AML-193 (cell line): ENCODE data around the gene CSF1.
"Not testable (repeated sequence)": the region's sequence is repeated elsewhere in the genome, so short reads cannot be mapped to it uniquely, and the experiment has no call there.

Experiments
- DNase-seq, 2 experiments: peaks; one replicate each; lab custom pipeline; 2025; lab: John Stamatoyannopoulos, UW

The CSF1 gene, protein sequence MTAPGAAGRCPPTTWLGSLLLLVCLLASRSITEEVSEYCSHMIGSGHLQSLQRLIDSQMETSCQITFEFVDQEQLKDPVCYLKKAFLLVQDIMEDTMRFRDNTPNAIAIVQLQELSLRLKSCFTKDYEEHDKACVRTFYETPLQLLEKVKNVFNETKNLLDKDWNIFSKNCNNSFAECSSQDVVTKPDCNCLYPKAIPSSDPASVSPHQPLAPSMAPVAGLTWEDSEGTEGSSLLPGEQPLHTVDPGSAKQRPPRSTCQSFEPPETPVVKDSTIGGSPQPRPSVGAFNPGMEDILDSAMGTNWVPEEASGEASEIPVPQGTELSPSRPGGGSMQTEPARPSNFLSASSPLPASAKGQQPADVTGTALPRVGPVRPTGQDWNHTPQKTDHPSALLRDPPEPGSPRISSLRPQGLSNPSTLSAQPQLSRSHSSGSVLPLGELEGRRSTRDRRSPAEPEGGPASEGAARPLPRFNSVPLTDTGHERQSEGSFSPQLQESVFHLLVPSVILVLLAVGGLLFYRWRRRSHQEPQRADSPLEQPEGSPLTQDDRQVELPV

DNA sequence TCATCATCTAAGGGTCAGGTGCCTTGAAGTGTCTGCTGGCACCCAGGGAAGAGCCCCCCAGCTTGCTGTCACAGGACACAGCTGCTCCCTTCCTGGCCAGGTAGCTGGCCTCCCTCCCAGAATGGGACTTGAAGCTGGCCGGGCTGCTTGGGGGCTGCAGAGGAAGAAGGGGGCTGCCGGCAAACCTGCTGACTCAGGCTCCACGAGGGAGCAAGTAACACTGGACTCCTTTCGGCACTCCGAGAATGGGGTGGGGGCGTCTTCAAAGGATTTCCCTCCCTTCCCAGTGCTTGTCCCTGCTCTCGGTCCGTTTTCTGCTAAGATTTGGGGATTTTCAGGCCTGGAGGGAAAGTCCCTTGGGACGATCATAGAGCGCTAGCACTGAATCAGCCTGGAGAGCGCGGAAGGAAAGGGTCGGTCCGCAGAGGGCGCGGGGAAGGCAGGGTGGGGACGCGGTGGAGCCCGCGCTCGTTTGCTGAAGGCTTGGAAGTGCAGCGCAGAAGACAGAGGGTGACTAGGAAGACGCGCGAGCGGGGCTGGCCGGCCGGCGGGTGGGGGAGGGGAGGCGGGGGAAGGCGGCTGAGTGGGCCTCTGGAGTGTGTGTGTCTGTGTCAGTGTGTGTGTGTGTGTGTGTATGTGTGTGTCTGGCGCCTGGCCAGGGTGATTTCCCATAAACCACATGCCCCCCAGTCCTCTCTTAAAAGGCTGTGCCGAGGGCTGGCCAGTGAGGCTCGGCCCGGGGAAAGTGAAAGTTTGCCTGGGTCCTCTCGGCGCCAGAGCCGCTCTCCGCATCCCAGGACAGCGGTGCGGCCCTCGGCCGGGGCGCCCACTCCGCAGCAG is at the start of gene CSF1:
Gene CSF1, plus strand, starts transcription at position 727 of the 840 bp plus-strand sequence. CDS start 175 bp downstream, outside the sequence.
- no peak for DNase-seq

DNA sequence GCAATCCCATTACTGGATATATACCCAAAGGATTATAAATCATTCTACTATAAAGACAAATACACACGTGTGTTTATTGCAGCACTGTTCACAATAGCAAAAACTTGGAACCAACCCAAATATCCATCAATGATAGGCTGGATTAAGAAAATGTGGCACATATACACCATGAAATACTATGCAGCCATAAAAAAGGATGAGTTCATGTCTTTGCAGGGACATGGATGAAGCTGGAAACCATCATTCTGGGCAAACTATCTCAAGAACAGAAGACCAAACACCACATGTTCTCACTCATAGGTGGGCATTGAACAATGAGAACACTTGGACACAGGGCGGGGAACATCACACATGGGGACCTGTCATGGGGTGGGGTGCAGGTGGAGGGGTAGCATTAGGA is 49.0 kb upstream of the CSF1 start:
- not testable (repeated sequence) for DNase-seq

DNA sequence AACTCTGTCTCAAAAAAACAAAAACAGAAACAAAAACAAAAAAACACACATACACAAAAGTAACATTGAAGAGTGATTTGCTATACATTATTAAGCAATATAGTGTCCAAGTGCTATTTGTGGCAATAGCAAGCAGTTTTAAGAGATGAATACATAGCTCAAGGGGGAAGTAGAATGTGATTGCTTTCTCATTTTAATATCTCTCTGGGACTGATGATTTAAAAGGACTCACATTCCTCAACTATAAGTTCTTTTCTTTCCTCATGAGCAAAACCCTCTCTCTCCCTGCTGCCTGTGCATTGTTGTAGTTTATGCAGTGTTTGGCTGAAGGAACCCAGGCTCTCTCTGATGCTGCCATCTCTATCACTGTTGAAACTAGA is 47.0 kb upstream of the CSF1 start:
- DNase-seq: no peak

DNA sequence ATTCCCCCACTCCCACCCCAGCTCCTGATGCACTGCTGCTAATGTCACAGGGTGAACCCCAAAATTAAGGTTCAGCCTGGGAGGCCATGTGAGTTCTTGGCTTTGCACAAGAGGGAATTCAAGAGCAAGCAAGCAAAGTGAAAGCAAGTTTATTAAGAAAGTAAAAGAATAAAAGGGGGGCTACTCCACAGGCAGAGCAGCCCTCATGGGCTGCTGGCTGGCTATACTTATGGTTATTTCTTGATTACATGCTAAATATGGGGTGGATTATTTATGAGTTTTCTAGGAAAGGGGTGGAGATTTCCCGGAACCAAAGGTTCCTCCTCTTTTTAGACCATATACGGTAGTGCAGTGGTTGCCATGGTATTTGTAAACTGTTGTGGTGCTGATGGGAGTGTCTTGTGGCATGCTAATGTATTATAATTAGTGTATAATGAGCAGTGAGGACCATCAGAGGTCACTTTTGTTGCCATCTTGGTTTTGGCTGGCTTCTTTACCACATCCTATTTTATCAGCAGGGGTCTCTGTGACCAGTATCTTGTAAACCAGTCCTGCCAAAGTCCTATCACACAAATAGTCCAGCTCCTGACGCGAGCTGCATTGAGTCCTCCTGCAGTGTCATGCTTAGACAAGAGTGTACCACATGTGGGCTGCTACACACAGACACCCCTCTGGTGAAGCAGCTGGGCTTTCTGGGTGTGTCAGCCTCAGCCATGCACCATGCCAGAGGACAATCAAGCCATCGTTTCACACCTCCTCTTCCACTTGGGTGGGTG is 46.4 kb upstream of the CSF1 start:
- no peak for DNase-seq

DNA sequence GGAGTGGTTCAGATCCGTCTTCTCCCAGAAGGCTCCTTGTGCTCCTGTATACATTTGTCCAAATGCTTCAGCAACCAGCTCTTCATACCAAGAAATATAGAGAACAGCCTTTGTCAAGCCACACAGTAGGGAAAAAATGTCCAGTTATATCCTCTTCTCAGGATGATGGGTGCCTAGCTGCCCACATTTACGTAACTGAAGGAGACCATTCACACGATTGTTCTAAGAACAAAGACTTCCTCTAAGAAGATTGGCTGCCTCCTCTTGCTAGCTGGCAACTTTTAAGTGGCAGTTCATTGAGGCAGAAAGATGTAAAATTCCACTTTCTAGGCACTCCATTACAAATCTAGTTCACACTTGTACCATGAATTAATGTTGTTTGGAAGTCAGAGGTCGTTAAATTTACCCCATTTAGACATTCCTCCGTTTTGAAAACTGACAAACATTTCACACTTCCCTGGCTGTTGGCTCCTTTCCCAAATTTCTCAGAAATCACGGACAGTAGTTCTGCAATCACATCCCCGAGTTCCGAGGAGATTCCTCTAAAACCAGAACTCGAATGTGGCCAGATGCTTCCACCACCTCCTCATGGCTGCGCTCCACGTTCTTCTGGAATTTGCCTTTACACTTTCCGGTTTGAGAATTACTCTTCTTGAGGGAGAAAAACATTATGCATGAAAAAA is 45.6 kb upstream of the CSF1 start:
- DNase-seq: no peak

DNA sequence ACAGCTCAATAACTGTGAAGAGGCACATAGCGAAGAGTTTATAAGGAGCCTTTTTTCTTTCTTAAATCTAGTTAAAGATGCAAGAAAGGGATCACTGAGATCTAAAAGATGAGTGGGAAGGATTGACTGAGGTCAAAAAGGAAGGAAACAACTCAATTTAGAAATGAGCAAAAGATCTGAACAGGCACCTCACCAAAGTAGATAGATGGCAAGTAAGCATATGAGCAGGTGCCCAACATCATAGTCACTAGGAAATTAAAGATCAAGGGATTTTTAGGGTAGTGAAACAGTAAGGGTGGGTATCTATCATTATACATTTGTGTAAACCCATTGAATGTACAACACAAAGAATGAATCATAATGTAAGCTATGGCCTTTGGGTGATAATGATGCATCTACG is 44.6 kb upstream of the CSF1 start:
- DNase-seq: no peak

DNA sequence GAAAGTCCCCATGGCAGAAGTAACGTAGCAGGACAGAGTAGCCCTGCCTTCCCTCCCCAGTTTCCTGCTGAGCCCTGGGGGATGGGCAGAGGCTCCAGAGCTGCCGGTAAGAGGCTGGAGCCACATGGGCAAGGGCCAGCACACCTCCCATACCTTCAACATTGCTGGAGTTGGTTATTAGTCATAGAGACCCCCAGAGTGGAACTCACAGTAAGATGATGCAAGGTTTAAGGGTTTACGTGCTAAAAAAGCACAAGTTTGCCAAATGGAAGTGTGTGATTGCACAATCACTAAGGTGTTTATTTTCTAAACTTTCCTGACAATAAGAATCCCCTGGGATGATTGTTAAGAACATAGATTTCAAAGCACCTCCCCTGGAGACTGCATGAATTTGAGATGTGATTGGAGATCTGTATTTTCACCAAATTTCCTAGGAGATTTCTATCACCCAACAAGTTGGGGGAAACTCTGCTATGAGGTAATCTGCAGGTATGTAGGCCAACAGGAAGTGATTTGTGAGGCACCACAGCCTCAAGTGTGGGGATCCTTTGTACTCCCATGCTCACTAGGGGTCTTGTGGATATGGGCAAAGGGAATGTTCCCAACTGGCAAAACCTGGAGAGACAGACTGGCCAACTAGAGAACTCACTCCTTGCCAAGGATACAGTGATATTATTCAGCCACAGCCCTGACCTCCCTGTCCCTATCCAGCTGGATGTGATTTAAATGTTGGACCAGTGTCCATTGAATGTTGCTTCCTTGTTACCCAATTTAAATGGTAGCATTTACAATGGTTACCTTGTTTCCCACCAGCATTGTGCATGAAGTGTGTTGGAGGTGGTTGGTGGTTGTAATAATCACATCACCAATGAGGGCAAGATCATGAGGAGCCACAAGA is 37.1 kb upstream of the CSF1 start:
- no peak for DNase-seq

DNA sequence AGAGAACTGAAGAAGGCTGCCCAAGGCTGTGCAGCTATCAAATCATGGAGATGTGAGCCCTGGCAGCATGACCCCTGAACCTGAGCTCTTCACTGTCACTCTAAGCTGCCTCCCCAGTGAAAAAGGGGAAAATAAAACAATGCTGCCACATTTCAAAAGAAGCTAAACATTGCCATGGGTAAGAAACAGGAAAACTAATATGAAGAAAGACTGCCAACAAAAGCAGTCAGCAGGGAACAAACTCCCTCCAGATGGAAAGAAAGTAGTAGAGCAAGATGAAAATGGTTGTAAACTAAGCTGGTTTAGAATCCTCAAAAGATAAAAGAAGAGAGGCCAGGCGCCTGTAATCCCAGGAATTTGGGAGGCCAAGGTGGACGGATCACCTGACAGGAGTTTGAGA is 36.2 kb upstream of the CSF1 start:
- DNase-seq: no peak

DNA sequence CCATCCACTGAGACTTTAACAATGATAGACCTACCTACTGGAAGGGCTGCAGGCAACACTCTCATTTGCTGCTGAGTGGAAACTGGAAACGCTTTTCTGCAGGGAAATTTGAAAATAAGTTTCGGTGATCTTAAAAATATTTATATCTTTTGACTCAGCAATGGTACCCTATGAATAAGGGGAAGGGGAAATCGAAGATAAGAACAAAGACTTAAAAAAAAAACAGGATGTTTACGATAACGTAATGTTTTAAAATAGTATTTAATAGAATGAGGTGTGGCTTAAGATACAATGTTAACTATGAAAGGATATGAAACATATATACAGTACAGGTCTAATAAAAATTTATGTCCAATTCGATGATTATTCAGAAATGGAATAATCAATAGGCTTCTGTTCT is 34.8 kb upstream of the CSF1 start:
- DNase-seq: no peak

DNA sequence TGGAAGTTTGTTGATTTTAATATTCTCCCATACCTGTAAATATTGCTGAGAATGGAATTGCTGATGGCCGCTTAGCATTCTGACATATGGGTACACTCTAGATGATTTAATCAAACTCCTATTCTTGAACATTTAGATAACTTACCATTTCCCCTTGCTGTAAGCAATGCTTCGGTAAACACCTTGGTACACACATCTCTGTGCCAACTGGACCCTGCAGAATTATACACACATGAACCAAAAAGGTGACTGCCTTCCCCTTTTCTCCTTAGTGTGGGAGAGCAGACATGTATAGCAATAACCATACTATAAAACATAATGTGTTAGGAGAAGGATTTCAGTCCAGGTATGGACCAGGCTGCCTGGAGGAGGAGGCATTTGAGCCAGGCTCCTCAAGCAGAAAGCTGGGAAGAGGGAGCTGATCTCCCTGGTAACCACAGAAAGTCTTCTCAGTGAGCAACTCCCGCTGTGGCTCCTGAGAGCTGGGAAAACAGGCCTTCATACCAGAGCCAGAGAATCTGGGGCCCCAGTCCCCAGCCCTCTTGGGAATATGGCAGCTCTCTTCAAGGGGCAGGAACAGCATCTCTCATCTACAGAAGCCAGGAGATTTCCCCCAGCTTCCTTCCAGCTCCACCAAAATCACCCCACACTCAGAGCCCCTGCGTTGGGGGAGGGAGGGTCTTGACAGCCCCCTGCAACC is 33.9 kb upstream of the CSF1 start:
- no peak for DNase-seq

DNA sequence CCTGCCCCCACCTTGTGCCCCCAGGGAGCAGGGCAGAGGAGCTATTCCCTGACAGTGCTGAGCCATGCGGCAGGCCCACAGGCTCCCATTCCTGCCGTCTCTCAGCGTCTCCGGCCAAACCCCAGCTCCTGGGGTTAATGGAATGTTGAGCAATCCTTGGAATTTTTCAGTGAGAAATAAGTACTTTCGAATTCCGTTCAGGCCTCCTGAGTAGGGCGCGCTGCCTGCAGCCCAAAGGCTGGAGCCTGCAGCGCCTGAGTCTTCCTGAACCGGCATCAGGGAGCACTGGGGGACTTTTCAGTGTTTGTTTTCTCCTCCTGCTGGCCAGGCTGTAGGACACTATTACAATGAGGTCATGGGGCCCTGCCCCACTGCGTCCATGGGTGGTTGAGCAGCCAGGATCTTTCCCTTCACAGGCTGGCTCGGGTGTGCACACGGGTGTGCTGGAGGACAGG is 33.3 kb upstream of the CSF1 start:
- no peak for DNase-seq

DNA sequence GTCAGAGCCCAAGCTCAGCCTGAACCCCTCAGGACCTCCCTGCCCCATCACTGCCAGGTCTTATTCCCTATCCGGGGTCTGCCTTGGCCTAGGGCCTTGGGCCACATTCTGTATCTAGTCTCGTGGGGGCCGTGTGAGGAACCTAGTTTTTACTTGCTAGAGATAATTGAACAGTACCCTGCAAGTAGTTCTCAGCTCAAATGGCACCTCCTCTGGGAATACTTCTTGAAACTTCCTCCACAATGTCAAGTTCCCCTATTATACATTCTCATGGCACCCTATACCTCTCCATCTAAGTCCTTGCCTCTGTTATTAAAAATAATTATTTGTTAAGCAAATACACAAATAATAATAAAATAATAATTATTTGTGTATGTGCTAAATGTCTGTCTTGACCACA is 32.9 kb upstream of the CSF1 start:
- DNase-seq: no peak

DNA sequence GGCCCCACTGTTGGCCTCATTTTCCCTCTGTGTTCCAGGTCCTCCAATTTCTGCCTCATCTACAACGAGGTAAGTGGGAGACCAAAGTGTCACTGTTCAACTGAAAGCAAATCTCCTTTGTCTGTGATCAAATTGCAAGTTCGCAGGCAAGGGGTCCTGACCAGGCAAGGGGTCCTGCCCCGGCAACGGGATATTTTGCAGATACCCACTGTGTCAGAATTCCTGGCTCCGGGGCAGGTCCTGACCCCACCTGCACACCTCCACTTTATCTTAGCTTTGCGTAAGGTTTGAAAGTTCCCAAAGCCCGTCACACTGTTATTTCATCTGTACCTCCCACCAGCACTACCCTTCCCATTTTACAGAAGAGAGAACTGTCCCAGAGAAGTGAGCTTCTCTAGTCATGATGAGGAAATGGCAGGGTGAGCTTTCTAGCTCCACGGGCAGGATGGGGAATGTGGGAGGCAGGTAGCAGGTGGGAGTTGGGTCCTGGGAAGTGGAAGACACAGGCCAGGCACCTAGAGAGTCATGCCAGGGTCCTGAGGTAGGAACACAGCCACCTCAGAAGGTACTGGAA is 32.0 kb upstream of the CSF1 start:
- DNase-seq: no peak

DNA sequence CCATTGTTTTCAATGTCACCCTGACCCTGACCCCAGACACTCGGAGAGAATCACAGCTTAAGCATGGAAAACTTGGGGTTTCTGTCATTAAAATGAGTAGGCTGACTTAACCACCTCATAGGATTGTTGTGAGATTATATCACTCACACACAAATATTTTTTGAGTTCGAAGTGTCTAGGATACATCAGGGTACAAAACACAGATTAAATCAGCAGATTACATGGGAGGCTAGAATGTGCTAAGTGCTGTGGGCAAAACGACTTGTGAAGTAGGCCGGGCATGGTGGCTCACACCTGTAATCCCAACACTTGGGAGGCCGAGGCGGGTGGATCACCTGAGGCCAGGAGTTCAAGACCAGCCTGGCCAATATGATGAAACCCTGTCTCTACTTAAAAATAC is 31.3 kb upstream of the CSF1 start:
- DNase-seq: not testable (repeated sequence)

DNA sequence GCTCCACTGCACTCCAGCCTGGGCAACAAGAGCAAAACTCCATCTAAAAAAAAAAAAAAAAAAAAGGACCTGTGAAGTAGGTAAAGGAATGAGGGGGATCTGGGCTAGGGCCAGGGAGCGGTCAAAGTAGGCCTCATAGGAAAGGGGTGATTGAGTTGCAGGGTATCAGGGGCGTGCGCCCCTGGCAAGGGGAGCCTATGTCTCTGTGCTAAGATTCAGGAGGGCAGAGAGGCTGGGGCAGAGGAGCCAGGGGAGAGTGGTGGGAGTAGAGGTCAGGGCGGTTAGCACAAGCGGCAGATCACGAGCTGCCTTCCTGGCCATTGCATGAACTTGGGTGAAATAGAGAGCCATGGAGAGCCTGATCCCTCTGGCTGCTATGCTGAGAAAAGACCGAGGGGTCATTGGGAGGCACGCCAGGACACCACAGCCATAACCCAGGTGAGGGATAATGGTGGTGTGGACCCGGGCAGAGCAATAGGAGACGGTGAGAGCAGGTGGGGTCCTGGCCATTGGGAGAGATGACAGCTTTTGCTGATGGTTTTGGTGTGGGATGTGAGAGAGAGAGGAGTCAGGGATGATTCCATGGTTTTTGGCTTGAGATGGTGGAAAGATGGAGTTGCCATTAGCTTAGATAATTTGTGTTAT is 30.6 kb upstream of the CSF1 start:
- no peak for DNase-seq

DNA sequence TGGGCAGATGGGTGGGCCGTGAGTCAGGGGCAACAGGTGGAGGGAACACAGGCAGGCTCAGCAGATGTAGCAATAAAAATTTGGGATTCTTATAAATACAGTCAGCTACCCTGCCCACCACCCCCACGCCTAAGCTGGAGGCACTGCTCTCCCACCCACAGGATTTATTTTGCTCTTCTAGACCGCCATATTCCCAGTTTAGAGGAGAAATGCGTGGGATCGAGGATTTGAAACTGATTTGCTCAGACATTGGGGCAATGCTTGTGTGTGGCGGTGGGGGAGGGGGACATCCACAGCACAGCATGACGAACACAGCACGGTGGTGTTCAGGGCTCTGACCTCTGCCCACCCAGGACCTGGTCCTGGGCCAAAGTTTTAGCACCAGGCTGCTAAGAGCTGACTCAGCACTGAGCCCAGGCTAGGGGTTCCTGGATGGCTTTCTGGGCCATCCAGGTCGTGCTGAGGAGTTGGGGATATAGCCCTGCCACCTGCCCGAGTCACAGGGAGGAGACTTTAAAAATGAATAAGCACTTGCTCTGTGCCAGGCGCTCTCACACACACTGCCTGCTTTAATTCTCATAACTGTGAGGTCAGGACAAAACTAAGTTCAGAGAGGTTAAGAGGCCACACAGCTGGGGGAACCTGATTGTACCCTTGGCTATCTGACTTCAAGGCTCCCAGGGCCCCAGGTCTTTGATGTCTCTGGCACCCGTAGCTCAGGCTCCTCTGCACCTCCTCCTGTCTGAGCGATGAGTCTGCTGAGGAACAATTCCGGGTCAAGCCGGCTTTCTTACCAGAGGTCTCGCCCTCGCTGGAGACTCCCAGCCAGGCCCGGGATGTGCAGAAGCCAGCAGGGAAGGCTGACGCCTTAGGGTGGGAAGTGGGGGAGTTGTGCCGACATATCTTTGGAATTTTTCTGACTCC is 29.4 kb upstream of the CSF1 start:
- no peak for DNase-seq

DNA sequence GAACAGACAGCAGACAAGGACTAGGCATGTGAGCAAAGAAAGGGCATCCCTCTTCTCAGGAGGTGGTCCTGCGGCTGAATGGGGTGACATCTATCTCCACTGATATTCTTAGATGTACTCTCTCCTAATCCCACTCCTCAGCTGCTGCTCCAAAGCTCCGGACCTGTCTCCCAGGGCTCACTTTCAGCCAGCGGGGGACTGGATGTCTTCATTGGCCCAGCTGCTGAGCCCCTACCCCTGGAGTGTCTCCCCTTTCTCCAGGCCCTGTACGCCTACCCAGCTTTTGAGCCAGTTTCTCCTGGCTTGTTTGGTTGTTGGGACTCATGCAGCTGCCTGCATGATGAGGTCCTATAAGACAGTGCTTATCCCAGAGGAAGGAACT is 28.8 kb upstream of the CSF1 start:
- no peak for DNase-seq
